Measurements from ENCODE around the gene FAM174C.

The FAM174C gene

DNA sequence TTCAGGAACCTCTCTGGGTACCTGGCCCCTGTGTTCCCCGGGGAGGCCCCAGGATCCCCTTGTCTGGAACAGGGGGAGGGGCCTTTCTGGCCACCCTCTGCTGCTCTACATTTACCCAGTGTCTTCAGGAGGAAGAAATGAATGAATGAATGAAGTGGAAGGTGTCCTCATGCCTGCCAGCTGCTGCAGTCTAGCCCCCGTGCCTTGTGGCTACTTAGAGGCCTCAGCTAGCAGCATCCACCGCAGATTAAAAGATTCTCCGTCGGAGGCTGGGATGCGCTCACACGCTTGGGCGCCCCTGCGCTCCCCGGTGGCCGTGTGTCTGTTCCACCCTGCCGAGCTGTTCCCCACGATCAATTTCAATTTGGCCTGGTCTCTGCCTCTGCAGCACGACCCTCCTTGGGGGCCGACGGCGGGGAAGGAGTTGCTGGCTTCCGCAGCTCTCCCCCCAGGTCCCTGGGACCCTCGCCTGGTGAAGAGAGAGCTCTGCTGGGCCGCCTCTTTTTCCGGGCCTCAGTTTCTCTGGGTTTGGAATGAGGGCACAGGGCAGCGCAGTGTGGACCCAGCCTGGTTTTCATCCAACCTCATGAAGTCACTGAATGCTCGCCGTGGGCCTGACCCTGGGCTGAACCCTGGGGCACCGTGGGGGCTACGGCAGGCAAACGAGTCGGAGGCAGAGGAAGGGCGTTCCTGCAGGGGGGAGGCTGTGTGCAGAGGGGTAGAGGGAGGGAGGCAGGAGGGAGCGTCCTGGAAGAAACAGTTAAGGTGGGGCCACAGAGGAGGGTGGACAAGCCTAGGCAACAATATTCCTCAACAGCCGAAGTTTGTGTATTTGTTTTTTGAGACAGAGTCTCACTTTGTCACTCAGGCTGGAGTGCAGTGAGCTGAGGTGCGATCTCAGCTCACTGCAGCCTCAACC, 38.6 kb downstream of the FAM174C start:
- H3K36me3 ChIP-seq (ENCODE audit: low read length), result no peaks in the 10 kb centered on the region
- no peaks in the 10 kb centered on the region for H4K20me1 ChIP-seq (ENCODE audit: low read depth, low read length)
- no peak overlapping the region for H3K4me3 ChIP-seq (ENCODE audit: insufficient read depth, low read length, poor library complexity, severe bottlenecking)
- H3F3A ChIP-seq (ENCODE audit: insufficient read depth), result no peaks in the 10 kb centered on the region
- no peak overlapping the region for H3K27ac ChIP-seq (ENCODE audit: low read depth, low read length)
- no peaks in the 10 kb centered on the region for H3K9me3 ChIP-seq (ENCODE audit: insufficient read depth, low read length)
- H2AFZ ChIP-seq (ENCODE audit: low read depth, low read length, severe bottlenecking), result no peak overlapping the region
- H3K4me2 ChIP-seq (ENCODE audit: low read depth, low read length, poor library complexity, severe bottlenecking), result no peak overlapping the region
- H3K79me2 ChIP-seq (ENCODE audit: insufficient read depth, low read length), result no peaks in the 10 kb centered on the region
- no peaks in the 10 kb centered on the region for H3K27me3 ChIP-seq (ENCODE audit: low read length)
- H3K9me2 ChIP-seq (replicated peaks; ENCODE audit: insufficient read depth, low read length), result no peaks in the 10 kb centered on the region
- TF ChIP-seq CTCF (IDR thresholded peaks at IDR 0.05; ENCODE audit: insufficient read depth, low read length, poor library complexity, severe bottlenecking), result no peak
- no peak for TF ChIP-seq EZH2phosphoT487 (conservative IDR thresholded peaks at IDR 0.05; ENCODE audit: low read length)
- H3K9ac ChIP-seq (ENCODE audit: low read length), result no peak overlapping the region

DNA sequence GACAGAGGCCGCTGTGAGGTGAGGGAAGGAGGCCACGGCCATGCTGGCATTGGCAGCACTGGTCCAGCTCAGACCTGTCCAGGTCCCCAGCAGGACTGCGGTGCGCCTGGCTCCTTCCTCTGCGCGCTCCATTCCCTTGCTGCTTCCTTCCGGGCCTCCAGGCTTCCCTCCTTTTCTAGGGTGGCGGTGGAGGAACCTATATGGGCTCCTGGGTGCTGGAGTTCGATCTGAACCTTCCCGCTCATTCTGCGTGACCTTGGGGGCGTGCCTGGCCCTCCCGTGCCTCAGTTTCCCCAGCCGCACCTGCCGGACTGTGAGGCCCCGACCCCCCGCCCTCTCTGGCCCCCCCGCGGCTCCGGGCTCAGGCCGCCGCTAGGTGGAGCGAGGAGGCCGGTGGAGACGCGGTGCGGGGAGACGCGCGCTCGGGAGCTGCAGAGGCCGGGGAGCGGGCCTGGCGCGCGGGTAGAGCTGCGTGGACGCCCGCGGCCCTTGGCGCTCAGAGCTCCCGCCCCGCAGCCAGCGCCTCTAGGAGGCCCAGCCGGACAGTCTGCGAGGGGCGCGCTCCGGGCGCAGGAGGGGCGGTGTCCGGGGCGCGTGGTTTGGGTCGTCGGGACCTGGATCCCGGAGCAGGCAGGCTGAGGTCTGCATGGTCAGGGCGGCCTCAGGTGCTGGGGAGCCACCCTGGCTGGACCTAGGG, 40.3 kb downstream of the FAM174C start:
- Histone ChIP-seq H3K36me3 (ENCODE audit: low read length) (no peaks in the 10 kb centered on the region), H2AFZ (ENCODE audit: low read depth, low read length, severe bottlenecking) (no peak overlapping the region), H3K9ac (ENCODE audit: low read length) (no peak overlapping the region)

GRCh38 chr19:1316466-1316865, 41.1 kb downstream of the FAM174C start:
- no peaks in the 10 kb centered on the region for H3K27me3 ChIP-seq (ENCODE audit: low read length)
- H4K20me1 ChIP-seq (ENCODE audit: low read depth, low read length), result no peaks in the 10 kb centered on the region
- TF ChIP-seq CTCF (IDR thresholded peaks at IDR 0.05; ENCODE audit: insufficient read depth, low read length, poor library complexity, severe bottlenecking), result no peak
- no peak for TF ChIP-seq EZH2phosphoT487 (conservative IDR thresholded peaks at IDR 0.05; ENCODE audit: low read length)
- no peaks in the 10 kb centered on the region for H3K9me3 ChIP-seq (ENCODE audit: insufficient read depth, low read length)
- H3K9me2 ChIP-seq (replicated peaks; ENCODE audit: insufficient read depth, low read length), result no peaks in the 10 kb centered on the region
- H3K4me2 ChIP-seq (ENCODE audit: low read depth, low read length, poor library complexity, severe bottlenecking), result no peak overlapping the region
- H3K79me2 ChIP-seq (ENCODE audit: insufficient read depth, low read length), result no peaks in the 10 kb centered on the region
- H2AFZ ChIP-seq (ENCODE audit: low read depth, low read length, severe bottlenecking), result no peak overlapping the region
- no peak overlapping the region for H3K4me3 ChIP-seq (ENCODE audit: insufficient read depth, low read length, poor library complexity, severe bottlenecking)
- no peak overlapping the region for H3K27ac ChIP-seq (ENCODE audit: low read depth, low read length)
- no peaks in the 10 kb centered on the region for H3K36me3 ChIP-seq (ENCODE audit: low read length)
- H3F3A ChIP-seq (ENCODE audit: insufficient read depth), result no peaks in the 10 kb centered on the region
- H3K9ac ChIP-seq (ENCODE audit: low read length), result no peak overlapping the region

More for the DNA sequence above, 40.3 kb downstream of the FAM174C start:
- H3K9me2 ChIP-seq (replicated peaks; ENCODE audit: insufficient read depth, low read length), result no peaks in the 10 kb centered on the region
- no peaks in the 10 kb centered on the region for H3K79me2 ChIP-seq (ENCODE audit: insufficient read depth, low read length)
- no peaks in the 10 kb centered on the region for H3K9me3 ChIP-seq (ENCODE audit: insufficient read depth, low read length)
- H3K4me3 ChIP-seq (ENCODE audit: insufficient read depth, low read length, poor library complexity, severe bottlenecking), result no peak overlapping the region
- H3K4me2 ChIP-seq (ENCODE audit: low read depth, low read length, poor library complexity, severe bottlenecking), result no peak overlapping the region
- no peaks in the 10 kb centered on the region for H3F3A ChIP-seq (ENCODE audit: insufficient read depth)
- H3K27ac ChIP-seq (ENCODE audit: low read depth, low read length), result no peak overlapping the region
- H3K27me3 ChIP-seq (ENCODE audit: low read length), result no peaks in the 10 kb centered on the region
- TF ChIP-seq EZH2phosphoT487 (conservative IDR thresholded peaks at IDR 0.05; ENCODE audit: low read length), result no peak
- peak; percentile 59 for TF ChIP-seq CTCF (IDR thresholded peaks at IDR 0.05; ENCODE audit: insufficient read depth, low read length, poor library complexity, severe bottlenecking)
- H4K20me1 ChIP-seq (ENCODE audit: low read depth, low read length), result no peaks in the 10 kb centered on the region
